Keratinocyte (primary cell): ENCODE measurements around the gene GLOD4. TPM values are rescaled to one million over a fixed set of nuclear protein-coding genes. Genes with fewer than 3 reads are reported as not detected.
"Not testable (repeated sequence)": the region's sequence is repeated elsewhere in the genome, so short reads cannot be mapped to it uniquely, and the experiment has no call there.

ENCODE experiments used
- DNase-seq: peaks from one replicate; pipeline ENCODE4 v3.0.0-alpha.2; 2011; ENCODE audit warnings: low read depth, missing footprints, low spot score
- FAIRE-seq: peaks from 2 replicates; lab custom pipeline; 2011; peaks lifted over from hg19 to GRCh38; lab: Jason Lieb, UNC
- H2AFZ ChIP-seq: 2 replicates; pipeline ENCODE4 v1.6.0; 2012; ENCODE audit warnings: low read length, control low read depth, inconsistent platforms; ENCODE audit not compliant: control insufficient read depth
- H3K27ac ChIP-seq: 2 replicates; pipeline ENCODE4 v1.5.1; 2011; ENCODE audit warnings: low read length; ENCODE audit not compliant: control insufficient read depth, insufficient read depth
- H3K27me3 ChIP-seq: 3 replicates; pipeline ENCODE4 v1.6.0; 2011; ENCODE audit warnings: low read length; ENCODE audit not compliant: control insufficient read depth, insufficient read depth; ENCODE audit errors: extremely low read depth
- H3K36me3 ChIP-seq, 2 experiments: 2 replicates in 1 of 2; 3 replicates in 1 of 2; pipeline ENCODE4 v1.5.1; 2011; ENCODE audit warnings: low read length in 2 of 2, mild to moderate bottlenecking in 1 of 2; ENCODE audit not compliant: control insufficient read depth in 2 of 2, insufficient read depth in 2 of 2; ENCODE audit errors: extremely low read depth in 1 of 2
- H3K4me1 ChIP-seq: 3 replicates; pipeline ENCODE4 v1.5.1; 2011; ENCODE audit warnings: low read length; ENCODE audit not compliant: control insufficient read depth, insufficient read depth; ENCODE audit errors: extremely low read depth
- H3K4me2 ChIP-seq: 3 replicates; pipeline ENCODE4 v1.6.0; 2011; ENCODE audit warnings: low read depth, low read length; ENCODE audit not compliant: control insufficient read depth, insufficient read depth; ENCODE audit errors: extremely low read depth
- H3K4me3 ChIP-seq, 3 experiments: fragments of 200-600 bp in 1 of 3; sonication (generic) in 1 of 3; 2 replicates in 2 of 3; 3 replicates in 1 of 3; pipeline ENCODE4 v1.5.1; 2011 to 2016; ENCODE audit warnings: low read length in 3 of 3, mild to moderate bottlenecking in 3 of 3, control low read depth in 2 of 3, inconsistent platforms in 1 of 3, low read depth in 1 of 3, mixed read lengths in 1 of 3, mixed run types in 1 of 3, moderate library complexity in 1 of 3; ENCODE audit not compliant: control insufficient read depth in 2 of 3, insufficient read depth in 2 of 3; ENCODE audit errors: extremely low read depth in 1 of 3
- H3K79me2 ChIP-seq: 2 replicates; pipeline ENCODE4 v1.6.0; 2012; ENCODE audit warnings: low read length; ENCODE audit not compliant: control insufficient read depth, insufficient read depth
- H3K9ac ChIP-seq: 3 replicates; pipeline ENCODE4 v1.6.0; 2011; ENCODE audit warnings: low read length; ENCODE audit not compliant: control insufficient read depth, insufficient read depth; ENCODE audit errors: extremely low read depth
- H3K9me1 ChIP-seq: 3 replicates; pipeline ENCODE4 v1.6.0; 2011; ENCODE audit warnings: low read length; ENCODE audit not compliant: control insufficient read depth, insufficient read depth; ENCODE audit errors: extremely low read depth
- H3K9me3 ChIP-seq: 2 replicates; pipeline ENCODE4 v1.5.1; 2012; ENCODE audit warnings: low read depth, low read length; ENCODE audit not compliant: control insufficient read depth
- H4K20me1 ChIP-seq: 3 replicates; pipeline ENCODE4 v1.6.0; 2011; ENCODE audit warnings: low read length; ENCODE audit not compliant: control insufficient read depth, insufficient read depth; ENCODE audit errors: extremely low read depth
- CTCF ChIP-seq, 3 experiments: IDR thresholded peaks in 1 of 3; conservative IDR thresholded peaks in 1 of 3; optimal IDR thresholded peaks in 1 of 3; 2 replicates in 2 of 3; 3 replicates in 1 of 3; pipeline versions ENCODE3 to v1.5.1; 2011; ENCODE audit warnings: low read length in 3 of 3, mild to moderate bottlenecking in 3 of 3, moderate library complexity in 2 of 3, control low read depth in 1 of 3, inconsistent platforms in 1 of 3; ENCODE audit not compliant: insufficient read depth in 2 of 3; ENCODE audit errors: extremely low read depth in 1 of 3
- EZH2 ChIP-seq: IDR thresholded peaks from one replicate; pipeline ENCODE4 v1.6.1; 2012; ENCODE audit warnings: inconsistent platforms, mild to moderate bottlenecking, low read length, moderate library complexity
- dilution Hi-C: fragments of 300-500 bp; cut with MboI; formaldehyde crosslinking; loops from one replicate; pipeline ENCODE4 v1.7.0; 2020; ENCODE audit warnings: low sequenced_read_pairs; ENCODE audit not compliant: extremely low pct_ligation_motif_present
- polyA plus RNA-seq, 5 experiments: library from polyadenylated mRNA; depleted of rRNA in 3 of 5; stranded (reverse) in 3 of 5; stranded (forward) in 1 of 5; unstranded in 1 of 5; fragments of >200 nt; gene quantifications; 1 replicate in 1 of 5; 2 replicates in 3 of 5; 3 replicates in 1 of 5; pipeline versions ENCODE4 v1.2.1 to v1.2.3, GENCODE V29; 2011 to 2012; ENCODE audit warnings: missing spikeins in 2 of 5, low read depth in 1 of 5, low replicate concordance in 1 of 5

The GLOD4 gene
- polyA plus RNA-seq, 1 donor (not counting 4 experiments of a cell fraction or from before 2014, with no cell fraction given) = 71.9 TPM

GRCh38 chr17:830381-830780, 48.3 kb upstream of the GLOD4 start:
- Histone ChIP-seq H3K36me3 (peaks cover 4 to 10% of the 10 kb centered on the region in 2 experiments), H3K4me1 (no peaks in the 10 kb centered on the region), H3K27ac (no peak overlapping the region), H3K4me2 (no peak overlapping the region), H3K9me1 (no peaks in the 10 kb centered on the region), H3K9ac (no peak overlapping the region), H2AFZ (no peak overlapping the region), H3K79me2 (peaks cover 63% of the 10 kb centered on the region), H3K4me3 (no peak overlapping the region), H4K20me1 (peaks cover 8% of the 10 kb centered on the region), H3K27me3 (no peaks in the 10 kb centered on the region), H3K9me3 (no peaks in the 10 kb centered on the region)
- no peak for TF ChIP-seq EZH2
- TF ChIP-seq CTCF (optimal IDR thresholded peaks at IDR 0.05 in 1 of 3, IDR thresholded peaks at IDR 0.05 in 1 of 3, conservative IDR thresholded peaks at IDR 0.05 in 1 of 3; ENCODE audit: extremely low read depth in 1 of 3, insufficient read depth in 2 of 3, low read length in 3 of 3) = no peak
- DNase-seq = no peak
- dilution Hi-C loops = no loop called here
- no peak for FAIRE-seq

GRCh38 chr17:829614-830013, 47.5 kb upstream of the GLOD4 start:
- H3K4me3 ChIP-seq, H4K20me1 ChIP-seq, H3K4me2 ChIP-seq, DNase-seq, H2AFZ ChIP-seq, H3K27ac ChIP-seq, H3K9ac ChIP-seq, H3K9me1 ChIP-seq, H3K27me3 ChIP-seq, FAIRE-seq, H3K4me1 ChIP-seq, H3K9me3 ChIP-seq, dilution Hi-C loops: not testable (repeated sequence)
- H3K79me2 ChIP-seq = peaks cover 58% of the 10 kb centered on the region
- H3K36me3 ChIP-seq = peaks cover 8 to 10% of the 10 kb centered on the region in 2 experiments

GRCh38 chr17:828761-829160, 46.7 kb upstream of the GLOD4 start:
- H3K79me2 ChIP-seq = peaks cover 50% of the 10 kb centered on the region
- H3K27me3 ChIP-seq = no peaks in the 10 kb centered on the region
- peaks cover 4% of the 10 kb centered on the region for H4K20me1 ChIP-seq
- DNase-seq = no peak
- dilution Hi-C loops = no loop called here
- no peak overlapping the region for H3K9ac ChIP-seq
- H3K4me3 ChIP-seq = no peak overlapping the region
- no peak overlapping the region for H3K27ac ChIP-seq
- TF ChIP-seq CTCF (optimal IDR thresholded peaks at IDR 0.05 in 1 of 3, IDR thresholded peaks at IDR 0.05 in 1 of 3, conservative IDR thresholded peaks at IDR 0.05 in 1 of 3; ENCODE audit: extremely low read depth in 1 of 3, insufficient read depth in 2 of 3, low read length in 3 of 3) (no peak), EZH2 (no peak)
- H3K4me1 ChIP-seq = no peaks in the 10 kb centered on the region
- H3K4me2 ChIP-seq = no peak overlapping the region
- H2AFZ ChIP-seq = no peak overlapping the region
- no peaks in the 10 kb centered on the region for H3K9me3 ChIP-seq
- FAIRE-seq = no peak
- peaks cover 8 to 10% of the 10 kb centered on the region in 2 experiments for H3K36me3 ChIP-seq
- no peaks in the 10 kb centered on the region for H3K9me1 ChIP-seq
